ENCODE data around the gene ZNF512. TPM values are rescaled to one million over a fixed set of nuclear protein-coding genes. Genes with fewer than 3 reads are reported as not detected.
"Not testable (repeated sequence)": the region's sequence is repeated elsewhere in the genome, so short reads cannot be mapped to it uniquely, and the experiment has no call there.

Gene ZNF512
- total RNA-seq, 1 donor from 2014 or later, result 18.8 TPM

DNA sequence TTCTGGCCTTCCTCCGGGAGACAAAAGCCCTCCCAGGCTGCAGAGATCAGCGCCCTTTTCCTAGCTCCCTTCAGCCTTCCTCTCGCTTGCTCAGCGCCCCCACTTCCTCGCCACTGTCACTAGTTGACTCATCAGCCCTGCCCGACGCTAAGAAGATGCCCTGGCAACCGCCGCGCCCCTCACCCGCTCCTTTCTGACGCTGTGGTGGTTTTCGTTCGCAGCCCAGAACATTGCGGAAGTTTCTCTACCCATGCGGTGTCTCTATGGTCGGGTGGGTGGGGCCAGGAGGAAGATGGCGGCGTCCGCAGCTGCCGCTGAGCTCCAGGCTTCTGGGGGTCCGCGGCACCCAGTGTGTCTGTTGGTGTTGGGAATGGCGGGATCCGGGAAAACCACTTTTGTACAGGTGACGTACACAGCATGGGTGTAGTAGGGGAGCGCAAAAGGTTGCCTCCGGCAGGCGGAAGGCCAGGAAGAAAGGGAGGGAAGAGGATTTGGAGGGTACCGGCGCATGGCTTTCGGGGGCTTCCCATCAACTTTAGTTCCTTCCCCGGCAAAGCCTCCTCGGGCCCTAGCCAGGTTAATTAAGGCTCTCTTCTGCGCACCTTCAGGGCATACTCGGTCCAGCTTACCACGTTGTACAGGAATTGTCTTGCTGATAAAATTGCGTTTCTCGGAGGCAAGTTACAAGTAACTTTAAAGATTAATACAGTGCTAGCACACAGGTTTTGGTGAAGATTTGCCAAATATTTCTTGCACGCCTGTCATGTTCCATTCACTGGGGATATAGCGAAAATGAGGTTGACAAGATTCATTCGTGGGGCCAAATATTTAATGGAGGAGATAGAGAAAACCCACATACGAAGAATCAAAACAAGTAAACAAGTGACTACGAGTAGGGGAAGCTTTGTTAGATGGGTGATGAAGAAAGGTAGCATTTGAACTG is 46.2 kb downstream of the ZNF512 start, which contains the start of the genes CCDC121 and GPN1:
Gene CCDC121, minus strand, starts transcription at position 246 of the 943 bp plus-strand sequence. CDS start 1,213 bp downstream, outside the sequence.
Gene GPN1, plus strand, starts transcription at position 284 of the 943 bp plus-strand sequence. Its CDS starts 9 bp downstream, at position 293.
- DNase-seq (ENCODE audit: extremely low read depth, low read depth, low spot score), result no peak

DNA sequence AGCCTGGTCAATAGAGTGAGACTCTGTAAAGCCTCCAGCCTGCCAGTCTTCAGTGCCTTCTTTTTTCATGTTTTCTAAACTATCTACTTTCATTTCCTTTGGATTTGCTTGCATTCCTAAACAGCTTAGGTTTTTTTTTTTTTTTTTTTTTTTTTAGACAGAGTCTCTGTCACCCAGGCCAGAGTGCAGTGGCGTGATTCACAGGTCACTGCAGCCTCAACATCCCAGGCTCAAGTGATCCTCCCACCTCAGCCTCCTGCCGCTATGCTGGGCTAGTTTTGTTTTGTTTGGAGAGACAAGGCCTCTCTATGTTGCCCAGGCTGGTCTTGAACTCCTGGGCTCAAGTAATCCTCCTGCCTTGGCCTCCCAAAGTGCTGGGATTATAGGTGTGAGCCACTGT is 47.4 kb downstream of the ZNF512 start:
- not testable (repeated sequence) for DNase-seq (ENCODE audit: extremely low read depth, low read depth, low spot score)

DNA sequence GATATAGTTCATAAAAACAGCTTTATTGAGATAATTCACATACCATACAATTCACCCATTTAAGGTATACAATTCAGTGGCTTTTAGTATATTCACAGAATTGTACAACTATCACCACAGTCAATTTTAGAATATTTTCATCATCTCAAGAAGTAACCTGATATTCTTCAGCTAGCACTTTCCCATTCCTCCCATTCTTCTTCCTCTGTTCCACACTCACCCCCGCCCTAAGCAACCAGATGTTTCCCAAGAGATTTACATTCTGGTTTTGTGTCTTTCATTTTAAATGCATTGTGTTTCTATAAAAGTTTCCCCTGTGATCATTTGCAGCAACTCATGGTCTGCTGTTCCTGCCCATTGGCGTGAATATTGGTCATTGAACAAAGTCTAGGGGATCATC is 51.4 kb downstream of the ZNF512 start:
- DNase-seq (ENCODE audit: extremely low read depth, low read depth, low spot score), result no peak

DNA sequence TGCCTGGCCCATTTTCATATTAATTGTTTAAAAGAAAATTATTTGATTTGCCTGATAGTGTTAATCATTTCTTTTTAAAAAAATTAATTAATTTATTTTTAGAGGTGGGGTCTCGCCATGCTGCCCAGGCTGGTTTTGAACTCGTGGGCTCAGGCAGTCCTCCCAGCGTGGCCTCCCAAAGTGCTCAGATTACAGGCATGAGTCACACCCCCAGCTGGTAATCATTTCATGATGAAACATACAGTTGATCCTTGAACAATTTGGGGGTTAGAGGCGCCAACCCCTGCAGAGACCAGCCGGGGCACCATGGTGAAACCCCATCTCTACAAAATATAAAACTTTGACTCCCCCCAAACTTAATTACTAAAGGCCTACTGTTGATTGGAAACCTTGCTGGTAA is 53.9 kb downstream of the ZNF512 start:
- no peak for DNase-seq (ENCODE audit: extremely low read depth, low read depth, low spot score)

DNA sequence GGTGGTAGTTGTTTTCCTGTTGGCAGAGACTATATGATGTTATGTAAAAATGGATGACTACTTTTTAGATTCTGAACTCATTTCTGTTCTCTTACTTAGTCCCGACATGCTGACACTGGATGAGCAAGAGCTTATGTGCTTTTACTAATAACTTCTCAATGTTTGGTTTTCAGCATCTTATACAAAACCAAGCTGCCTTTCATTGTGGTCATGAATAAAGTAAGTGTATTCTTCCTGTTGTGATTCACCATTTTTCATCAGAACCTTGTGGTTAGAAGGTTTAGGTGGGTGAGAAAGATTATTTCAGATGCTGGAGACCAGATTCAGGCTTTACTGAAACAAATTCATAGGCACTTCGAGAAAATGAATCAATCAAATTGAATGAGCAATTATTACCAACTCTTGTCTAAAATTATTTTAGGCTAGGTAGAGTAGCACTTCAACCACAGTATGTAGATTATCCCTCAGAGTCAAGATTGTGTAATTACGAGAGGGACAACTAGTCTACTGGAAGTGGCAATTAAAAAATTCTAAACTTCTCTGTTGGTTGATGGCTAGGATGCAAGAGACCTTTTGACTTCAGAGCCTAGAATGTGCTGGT is 55.3 kb downstream of the ZNF512 start:
- no peak for DNase-seq (ENCODE audit: extremely low read depth, low read depth, low spot score)

DNA sequence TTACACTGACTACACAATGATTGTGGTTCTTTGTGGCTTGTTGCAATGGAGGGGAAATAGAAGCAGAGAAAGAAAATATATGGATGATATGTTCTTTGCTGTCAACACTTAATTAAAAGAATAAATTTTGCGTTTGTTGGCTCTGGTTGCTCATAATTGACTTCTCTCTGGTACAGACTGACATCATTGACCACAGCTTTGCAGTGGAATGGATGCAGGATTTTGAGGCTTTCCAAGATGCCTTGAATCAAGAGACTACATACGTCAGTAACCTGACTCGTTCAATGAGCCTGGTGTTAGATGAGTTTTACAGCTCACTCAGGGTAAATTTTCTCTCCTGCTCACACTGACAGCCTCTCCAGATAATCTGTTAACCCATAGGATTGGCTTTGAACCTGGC is 55.9 kb downstream of the ZNF512 start:
- DNase-seq (ENCODE audit: extremely low read depth, low read depth, low spot score), result no peak

DNA sequence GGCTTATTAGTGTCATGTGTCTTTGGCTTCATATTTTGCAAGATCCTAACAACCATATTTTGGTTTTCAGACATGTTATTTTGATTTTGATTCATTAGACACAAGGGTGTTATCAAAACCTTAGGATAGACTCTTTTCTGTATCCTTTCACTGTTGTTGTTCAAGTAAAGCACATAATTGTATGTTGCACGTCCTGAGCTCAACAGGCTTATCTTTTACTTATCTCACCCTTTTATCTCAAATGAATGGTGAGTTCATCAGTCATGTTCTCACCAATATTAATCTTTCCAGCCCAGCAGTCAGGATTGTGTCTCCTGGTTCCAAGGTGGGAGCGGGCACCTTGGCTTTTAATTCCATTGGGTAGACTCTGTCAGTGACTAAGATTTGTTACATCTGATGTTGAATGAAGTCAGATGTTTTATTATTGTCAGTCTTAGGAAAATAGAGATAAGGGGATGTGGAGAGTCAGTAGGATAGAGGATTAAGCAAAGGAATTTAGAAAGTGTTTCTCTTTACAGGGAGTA is 57.9 kb downstream of the ZNF512 start:
- no peak for DNase-seq (ENCODE audit: extremely low read depth, low read depth, low spot score)

DNA sequence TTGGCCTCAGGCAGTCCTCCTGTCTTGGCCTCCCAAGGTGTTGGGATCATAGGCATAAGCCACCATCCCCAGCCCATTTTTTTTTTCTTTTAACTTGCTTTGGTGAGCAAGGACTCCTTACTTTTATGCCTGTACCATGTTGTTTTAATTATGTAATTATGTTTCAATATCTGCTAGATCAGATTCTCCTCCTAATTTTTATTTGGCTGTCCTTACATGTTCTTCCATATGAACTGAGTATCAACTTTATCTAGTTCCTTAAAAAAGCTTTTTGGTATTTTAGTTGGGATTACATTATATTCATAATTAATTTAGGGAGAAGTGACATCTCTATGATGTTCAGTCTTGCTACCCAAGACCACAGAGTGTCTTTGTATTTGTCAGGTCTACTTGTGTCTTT is 62.4 kb downstream of the ZNF512 start:
- no peak for DNase-seq (ENCODE audit: extremely low read depth, low read depth, low spot score)

DNA sequence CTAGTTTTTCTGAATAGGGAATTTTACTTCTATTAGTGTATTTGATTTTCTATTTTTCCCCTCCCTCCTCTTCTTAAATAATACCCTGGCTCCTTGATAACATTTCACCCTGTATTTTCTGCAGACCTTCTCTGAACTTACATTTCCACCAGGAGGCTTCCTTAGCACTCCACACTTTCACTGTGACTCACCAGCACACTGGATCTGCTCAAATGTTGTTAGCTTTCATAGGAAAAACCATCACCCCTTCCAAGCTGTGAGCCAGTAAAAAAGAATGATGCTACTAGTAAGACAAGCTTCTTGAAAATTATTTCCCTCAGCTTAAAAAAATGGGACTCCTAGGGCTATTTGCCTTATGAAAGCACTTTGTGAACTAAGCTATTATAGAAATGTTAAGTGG is 64.4 kb downstream of the ZNF512 start:
- no peak for DNase-seq (ENCODE audit: extremely low read depth, low read depth, low spot score)

DNA sequence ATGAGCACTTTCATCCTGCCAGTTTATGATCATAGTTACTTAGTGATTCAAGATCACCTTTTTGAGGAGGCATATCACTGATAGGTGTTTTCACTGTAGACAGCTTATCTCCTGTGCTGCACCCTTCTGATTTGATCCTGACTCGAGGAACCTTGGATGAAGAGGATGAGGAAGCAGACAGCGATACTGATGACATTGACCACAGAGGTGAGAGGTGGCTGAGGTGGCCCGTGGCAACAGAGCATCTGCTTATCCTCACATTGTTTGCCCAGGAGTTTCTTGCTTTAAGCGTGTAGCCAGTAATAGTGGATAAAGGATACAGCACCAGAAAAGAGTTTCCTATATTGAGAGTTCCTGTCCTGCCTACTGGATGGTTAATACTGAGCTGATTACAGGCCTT is 64.9 kb downstream of the ZNF512 start:
- DNase-seq (ENCODE audit: extremely low read depth, low read depth, low spot score), result no peak

DNA sequence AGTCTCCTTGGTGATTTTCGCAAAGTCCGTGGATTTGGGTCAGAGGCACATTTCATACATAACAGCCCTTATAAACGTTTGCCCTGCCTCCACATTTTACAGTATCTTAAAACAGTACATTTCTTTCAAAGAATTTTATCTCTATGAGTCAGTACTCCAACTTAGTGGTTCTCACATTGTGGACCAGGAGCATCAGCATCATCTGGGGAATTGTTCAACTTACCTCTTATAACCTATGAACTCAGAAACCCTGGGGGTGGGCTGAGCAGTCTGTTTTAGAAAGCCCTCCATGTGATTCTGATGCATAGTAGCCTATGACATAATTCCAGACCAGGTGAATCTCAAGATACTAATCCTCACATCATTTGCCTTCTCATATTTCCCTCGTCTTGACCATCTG is 68.2 kb downstream of the ZNF512 start:
- no peak for DNase-seq (ENCODE audit: extremely low read depth, low read depth, low spot score)

DNA sequence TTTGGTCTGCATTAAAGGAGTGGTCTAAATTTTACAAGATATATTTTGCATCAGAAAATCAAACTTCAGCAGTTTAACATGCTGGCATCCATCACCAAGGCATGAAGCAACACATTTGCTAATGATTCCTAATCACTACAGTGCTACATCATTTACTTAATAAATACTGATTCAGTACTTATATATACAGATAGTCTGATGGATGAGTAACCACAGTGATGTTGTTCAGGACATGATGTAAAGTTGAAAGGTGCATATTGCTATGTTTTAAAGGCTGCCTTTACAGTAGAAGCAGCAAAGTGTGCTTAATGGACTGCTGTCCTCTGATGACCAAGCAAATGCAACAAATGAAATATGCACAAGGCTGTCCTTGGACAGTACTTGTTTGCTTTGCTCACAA is 69.5 kb downstream of the ZNF512 start:
- no peak for DNase-seq (ENCODE audit: extremely low read depth, low read depth, low spot score)

DNA sequence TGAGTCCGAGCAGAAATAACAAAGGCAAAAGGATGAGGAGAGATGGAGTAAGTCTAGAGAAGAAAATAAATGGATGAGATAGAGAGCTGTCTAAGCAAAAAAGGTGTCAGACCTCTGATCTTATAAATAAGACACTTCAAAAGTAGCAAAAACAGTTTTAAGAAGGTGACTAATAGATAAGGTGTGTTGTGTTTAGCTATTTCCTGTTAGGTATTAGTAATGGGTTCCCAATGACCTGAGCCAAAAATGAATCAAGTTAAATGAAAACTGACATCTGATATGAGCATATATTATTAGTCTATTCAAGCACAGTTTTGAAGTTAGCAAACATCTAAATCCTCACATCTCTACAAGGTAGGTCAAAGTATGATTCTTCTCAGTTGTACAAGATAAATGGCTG is 69.9 kb downstream of the ZNF512 start:
- DNase-seq (ENCODE audit: extremely low read depth, low read depth, low spot score), result no peak

DNA sequence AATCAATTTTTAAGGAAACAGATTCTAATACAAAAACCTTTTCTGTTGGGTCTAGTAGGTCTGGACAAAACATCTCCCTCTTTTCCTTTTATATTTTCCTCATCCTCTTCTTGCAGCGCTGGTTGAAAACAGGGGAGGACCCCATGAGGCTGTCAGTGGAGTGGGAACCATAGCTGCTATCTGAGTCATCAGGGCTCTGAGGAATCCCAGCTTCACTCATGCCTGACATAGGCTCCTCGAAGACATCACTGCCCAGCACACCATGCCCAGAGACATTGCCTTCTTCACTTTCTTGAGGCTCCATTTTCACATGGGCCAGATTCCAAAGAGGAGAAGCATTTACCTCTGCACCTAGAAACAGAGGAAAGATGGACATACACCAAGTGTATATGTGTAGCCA is 70.6 kb downstream of the ZNF512 start:
- no peak for DNase-seq (ENCODE audit: extremely low read depth, low read depth, low spot score)

DNA sequence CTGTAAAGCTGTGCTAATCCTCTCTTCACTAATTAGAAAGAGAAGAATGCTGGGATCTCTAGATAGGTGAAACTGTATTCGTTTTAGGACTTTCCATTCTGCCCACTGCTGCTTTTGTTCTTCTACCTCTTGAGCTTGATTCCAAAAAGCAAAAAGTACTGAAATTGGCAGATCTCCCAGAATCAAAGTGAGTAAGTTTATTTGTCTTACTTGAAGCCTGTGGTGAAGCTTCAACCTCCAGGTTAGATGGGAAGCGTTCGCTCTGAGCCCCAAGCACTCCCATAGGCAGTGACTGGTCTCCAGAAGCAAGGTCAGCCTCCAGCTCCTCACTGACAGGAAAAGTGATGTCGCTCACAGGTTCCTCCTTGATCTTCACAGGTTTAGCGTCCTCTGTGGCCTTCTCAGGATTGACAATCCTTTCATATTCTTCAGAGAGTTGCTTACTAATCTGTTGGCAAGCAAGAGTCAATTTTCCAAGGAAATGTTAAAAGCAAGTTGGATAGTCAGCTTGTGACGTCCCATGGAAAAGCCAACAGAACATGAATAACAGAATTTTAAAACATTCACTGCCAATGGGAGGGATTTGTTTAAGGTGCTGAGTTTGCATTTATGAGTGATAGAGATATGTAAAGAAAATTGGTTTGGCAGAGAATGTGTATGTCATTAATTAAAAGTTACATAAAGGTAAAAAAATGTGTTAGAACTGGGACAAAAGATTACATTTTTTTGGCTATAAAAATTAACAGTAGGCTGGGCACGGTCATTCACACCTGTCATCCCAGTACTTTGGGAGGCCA is 72.5 kb downstream of the ZNF512 start:
- DNase-seq (ENCODE audit: extremely low read depth, low read depth, low spot score), result no peak

DNA sequence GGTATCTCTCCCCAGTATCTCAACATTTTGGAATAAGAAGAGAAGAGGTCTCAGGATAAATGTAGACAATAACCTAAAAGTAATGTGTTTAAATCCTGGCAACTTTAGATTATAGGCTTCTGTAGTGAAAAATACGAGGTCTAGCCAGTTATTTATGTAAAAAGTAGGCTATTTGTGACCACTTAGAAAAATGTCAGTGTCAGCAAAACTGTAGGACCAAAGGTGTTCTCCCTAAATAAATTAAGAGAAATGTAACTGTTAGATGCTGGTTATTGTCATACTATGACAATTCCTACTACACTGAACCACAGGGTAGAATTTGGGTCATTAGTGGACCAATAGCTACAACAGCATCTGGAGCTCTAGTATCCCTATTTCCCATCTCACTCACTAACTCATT is 78.5 kb downstream of the ZNF512 start:
- no peak for DNase-seq (ENCODE audit: extremely low read depth, low read depth, low spot score)

DNA sequence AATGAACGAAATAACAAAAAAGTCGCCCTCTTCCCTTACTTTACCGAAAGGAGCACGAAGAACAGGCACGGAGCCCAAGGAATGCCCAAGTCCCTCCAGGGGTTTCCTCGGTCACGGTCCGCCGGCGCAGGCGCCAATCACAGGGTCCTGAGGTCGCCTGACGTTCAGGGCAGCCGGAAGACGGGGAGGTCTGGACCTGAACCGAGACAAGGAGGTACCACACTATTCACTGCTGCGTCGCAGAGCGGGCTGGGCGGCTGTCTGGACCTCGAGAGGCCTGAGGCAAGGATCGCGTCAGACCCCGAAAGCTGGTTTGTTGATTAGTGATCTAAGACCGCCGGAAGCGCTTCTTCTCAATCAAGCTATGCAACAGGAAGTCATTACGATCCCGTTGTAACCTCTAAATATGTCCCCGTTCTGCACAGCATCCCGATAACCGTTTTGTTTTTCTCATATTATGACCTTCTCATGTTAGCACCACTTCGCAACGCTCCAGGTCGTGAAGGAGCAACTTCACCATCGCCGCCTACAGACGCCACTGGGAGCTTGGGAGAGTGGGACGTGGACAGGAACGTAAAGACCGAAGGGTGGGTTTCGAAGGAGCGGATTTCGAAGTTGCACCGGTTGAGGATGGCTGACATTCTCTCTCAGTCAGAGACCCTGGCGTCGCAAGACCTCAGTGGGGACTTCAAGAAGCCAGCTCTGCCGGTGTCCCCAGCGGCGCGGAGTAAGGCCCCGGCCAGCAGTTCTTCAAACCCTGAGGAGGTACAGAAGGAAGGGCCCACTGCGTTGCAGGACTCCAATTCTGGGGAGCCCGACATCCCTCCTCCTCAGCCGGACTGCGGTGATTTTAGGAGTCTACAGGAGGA is 80.7 kb downstream of the ZNF512 start, which contains the start of the genes SLC4A1AP and SUPT7L:
Gene SLC4A1AP, plus strand, starts transcription at position 605 of the 869 bp plus-strand sequence. Its CDS starts 26 bp downstream, at position 631.
Gene SUPT7L, minus strand, starts transcription at position 330 of the 869 bp plus-strand sequence. CDS start 1,422 bp downstream, outside the sequence.
- DNase-seq (ENCODE audit: extremely low read depth, low read depth, low spot score), result peak; percentile 80

DNA sequence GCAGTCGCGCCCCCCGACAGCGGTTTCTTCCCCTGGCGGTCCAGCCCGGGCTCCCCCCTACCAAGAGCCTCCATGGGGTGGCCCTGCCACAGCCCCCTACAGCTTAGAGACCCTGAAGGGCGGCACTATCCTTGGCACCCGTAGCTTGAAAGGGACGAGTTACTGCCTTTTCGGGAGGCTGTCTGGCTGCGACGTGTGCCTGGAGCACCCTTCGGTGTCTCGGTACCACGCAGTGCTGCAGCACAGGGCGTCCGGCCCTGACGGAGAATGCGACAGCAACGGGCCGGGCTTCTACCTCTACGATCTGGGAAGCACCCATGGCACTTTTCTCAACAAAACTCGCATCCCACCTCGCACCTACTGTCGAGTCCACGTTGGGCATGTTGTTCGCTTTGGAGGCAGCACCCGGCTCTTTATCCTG is 81.3 kb downstream of the ZNF512 start:
- no peak for DNase-seq (ENCODE audit: extremely low read depth, low read depth, low spot score)

DNA sequence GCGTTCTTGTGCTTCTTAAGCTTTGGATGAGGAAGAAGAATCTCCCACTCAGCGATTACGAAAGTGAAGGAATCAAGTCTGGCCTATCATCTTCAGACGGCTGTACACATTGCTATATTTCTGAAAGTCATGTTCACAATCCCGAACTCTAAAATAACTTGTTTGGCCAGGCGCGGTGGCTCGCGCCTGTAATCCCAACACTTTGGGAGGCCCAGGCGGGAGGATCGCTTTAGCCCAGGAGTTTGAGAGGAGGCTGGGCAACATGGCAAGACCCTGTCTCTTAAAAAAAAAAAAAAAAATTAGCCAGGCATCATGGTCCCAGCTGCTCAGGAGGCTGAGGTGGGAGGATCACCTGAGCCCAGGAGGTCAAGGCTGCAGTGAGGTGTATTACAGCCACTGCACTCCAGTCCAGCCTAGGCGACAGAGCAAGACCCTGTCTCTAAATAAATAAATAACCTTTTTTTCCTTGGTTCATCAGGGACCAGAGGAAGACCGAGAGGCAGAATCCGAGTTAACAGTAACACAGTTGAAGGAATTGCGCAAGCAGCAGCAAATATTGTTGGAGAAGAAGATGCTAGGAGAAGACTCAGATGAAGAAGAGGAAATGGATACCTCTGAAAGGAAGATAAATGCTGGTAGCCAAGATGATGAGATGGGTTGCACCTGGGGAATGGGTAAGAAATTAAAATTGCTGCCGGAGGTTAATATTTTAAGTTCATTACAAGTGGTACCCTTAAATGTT is 82.0 kb downstream of the ZNF512 start:
- no peak for DNase-seq (ENCODE audit: extremely low read depth, low read depth, low spot score)

Measured in glomerular endothelial cell (primary cell).